ENCODE data around the gene TP53BP2.
"Not testable (repeated sequence)": the region's sequence is repeated elsewhere in the genome, so short reads cannot be mapped to it uniquely, and the experiment has no call there.

Gene TP53BP2

GRCh38 chr1:223747838-223748335, 97.9 kb downstream of the TP53BP2 start:
- CTCF ChIA-PET = interaction anchor here (0.8 to 3.0 kb wide), 4 partner anchors 9 to 52 kb away, joined by 3 to 22 read pairs (median 16); no protein-coding TSS in a partner anchor
- POLR2A ChIA-PET = interaction anchor here (1.3 kb wide), 1 partner anchor 50 kb away, joined by 3 read pairs; no protein-coding TSS in a partner anchor
- TF ChIP-seq ELF4 (IDR thresholded peaks at IDR 0.05) (no peak), SUZ12 (IDR thresholded peaks at IDR 0.05) (no peak), FOXK2 (IDR thresholded peaks at IDR 0.05) (no peak), PKNOX1 (IDR thresholded peaks at IDR 0.05) (no peak), SP1 (IDR thresholded peaks at IDR 0.05) (no peak), L3MBTL2 (conservative IDR thresholded peaks at IDR 0.05) (no peak), ARNT (IDR thresholded peaks at IDR 0.05) (no peak), BHLHE40 (IDR thresholded peaks at IDR 0.05; ENCODE audit: borderline replicate concordance) (no peak), FOXM1 (IDR thresholded peaks at IDR 0.05; ENCODE audit: borderline replicate concordance) (no peak), FOXA1 (IDR thresholded peaks at IDR 0.05) (no peak), NFRKB (IDR thresholded peaks at IDR 0.05) (no peak), CTBP1 (IDR thresholded peaks at IDR 0.05; ENCODE audit: borderline replicate concordance) (no peak), TARDBP (IDR thresholded peaks at IDR 0.05) (no peak), HDGF (IDR thresholded peaks at IDR 0.05; ENCODE audit: borderline replicate concordance) (no peak), LEF1 (IDR thresholded peaks at IDR 0.05; ENCODE audit: borderline replicate concordance) (no peak), ZNF384 (IDR thresholded peaks at IDR 0.05) (no peak)
- DNase-seq (ENCODE audit: extremely low spot score) = no peak

GRCh38 chr1:223745731-223746130, 100.0 kb downstream of the TP53BP2 start:
- TF ChIP-seq CTBP1 (IDR thresholded peaks at IDR 0.05; ENCODE audit: borderline replicate concordance) (no peak), L3MBTL2 (conservative IDR thresholded peaks at IDR 0.05) (no peak), ELF4 (IDR thresholded peaks at IDR 0.05) (no peak), HDGF (IDR thresholded peaks at IDR 0.05; ENCODE audit: borderline replicate concordance) (no peak), FOXA1 (IDR thresholded peaks at IDR 0.05) (no peak), ZNF384 (IDR thresholded peaks at IDR 0.05) (no peak), TARDBP (IDR thresholded peaks at IDR 0.05) (no peak), FOXM1 (IDR thresholded peaks at IDR 0.05; ENCODE audit: borderline replicate concordance) (no peak), PKNOX1 (IDR thresholded peaks at IDR 0.05) (no peak), NFRKB (IDR thresholded peaks at IDR 0.05) (no peak), LEF1 (IDR thresholded peaks at IDR 0.05; ENCODE audit: borderline replicate concordance) (no peak), SUZ12 (IDR thresholded peaks at IDR 0.05) (no peak), BHLHE40 (IDR thresholded peaks at IDR 0.05; ENCODE audit: borderline replicate concordance) (no peak), ARNT (IDR thresholded peaks at IDR 0.05) (no peak), SP1 (IDR thresholded peaks at IDR 0.05) (no peak)
- POLR2A ChIA-PET = interaction anchor here (0.8 to 1.3 kb wide), 2 partner anchors 7 to 96 kb away, joined by 3 read pairs; no protein-coding TSS in a partner anchor
- no peak for DNase-seq (ENCODE audit: extremely low spot score)
- CTCF ChIA-PET = interaction anchor here (0.6 to 1.4 kb wide), 2 partner anchors 18 to 47 kb away, joined by 3 to 4 read pairs; no protein-coding TSS in a partner anchor

- CTCF ChIA-PET = interaction anchor here (1.2 kb wide), 1 partner anchor 47 kb away, joined by 5 read pairs; no protein-coding TSS in a partner anchor
- TF ChIP-seq FOXA1 (IDR thresholded peaks at IDR 0.05) = no peak
- TF ChIP-seq PKNOX1 (IDR thresholded peaks at IDR 0.05) = no peak
- POLR2A ChIA-PET = no interaction called here
- no peak for DNase-seq (ENCODE audit: extremely low spot score)
These were observed 102.8 kb downstream of the TP53BP2 start for GRCh38 chr1:223742856-223743517.

- CTCF ChIA-PET = interaction anchor here (1.2 kb wide), 1 partner anchor 45 kb away, joined by 5 read pairs; no protein-coding TSS in a partner anchor
- POLR2A ChIA-PET = no interaction called here
- TF ChIP-seq TARDBP (IDR thresholded peaks at IDR 0.05) (no peak), FOXA1 (IDR thresholded peaks at IDR 0.05) (no peak), PKNOX1 (IDR thresholded peaks at IDR 0.05) (no peak), SP1 (IDR thresholded peaks at IDR 0.05) (no peak), L3MBTL2 (conservative IDR thresholded peaks at IDR 0.05) (no peak), FOXM1 (IDR thresholded peaks at IDR 0.05; ENCODE audit: borderline replicate concordance) (no peak), FOXK2 (IDR thresholded peaks at IDR 0.05) (no peak), NFRKB (IDR thresholded peaks at IDR 0.05) (no peak), SUZ12 (IDR thresholded peaks at IDR 0.05) (no peak), HDGF (IDR thresholded peaks at IDR 0.05; ENCODE audit: borderline replicate concordance) (no peak), LEF1 (IDR thresholded peaks at IDR 0.05; ENCODE audit: borderline replicate concordance) (no peak), BHLHE40 (IDR thresholded peaks at IDR 0.05; ENCODE audit: borderline replicate concordance) (no peak), ARNT (IDR thresholded peaks at IDR 0.05) (no peak), ELF4 (IDR thresholded peaks at IDR 0.05) (no peak)
- no peak for DNase-seq (ENCODE audit: extremely low spot score)
These were observed 103.9 kb downstream of the TP53BP2 start for GRCh38 chr1:223741861-223742260.

GRCh38 chr1:223740038-223740736, 105.6 kb downstream of the TP53BP2 start:
- POLR2A ChIA-PET; DNase-seq (ENCODE audit: extremely low spot score): not testable (repeated sequence)
- CTCF ChIA-PET = interaction anchor here (2.6 kb wide), 1 partner anchor 9 kb away, joined by 13 read pairs; no protein-coding TSS in a partner anchor

Measured in HEK293T (cell line).